HS-27A (cell line): ENCODE measurements around the gene SUN2.

Experiments
- DNase-seq: peaks from one replicate; pipeline ENCODE4 v3.0.0-alpha.2; 2012; ENCODE audit warnings: low read depth, missing footprints

Gene SUN2

GRCh38 chr22:38753948-38754750, 1.6 kb downstream of the SUN2 start:
- no peak for DNase-seq

DNA sequence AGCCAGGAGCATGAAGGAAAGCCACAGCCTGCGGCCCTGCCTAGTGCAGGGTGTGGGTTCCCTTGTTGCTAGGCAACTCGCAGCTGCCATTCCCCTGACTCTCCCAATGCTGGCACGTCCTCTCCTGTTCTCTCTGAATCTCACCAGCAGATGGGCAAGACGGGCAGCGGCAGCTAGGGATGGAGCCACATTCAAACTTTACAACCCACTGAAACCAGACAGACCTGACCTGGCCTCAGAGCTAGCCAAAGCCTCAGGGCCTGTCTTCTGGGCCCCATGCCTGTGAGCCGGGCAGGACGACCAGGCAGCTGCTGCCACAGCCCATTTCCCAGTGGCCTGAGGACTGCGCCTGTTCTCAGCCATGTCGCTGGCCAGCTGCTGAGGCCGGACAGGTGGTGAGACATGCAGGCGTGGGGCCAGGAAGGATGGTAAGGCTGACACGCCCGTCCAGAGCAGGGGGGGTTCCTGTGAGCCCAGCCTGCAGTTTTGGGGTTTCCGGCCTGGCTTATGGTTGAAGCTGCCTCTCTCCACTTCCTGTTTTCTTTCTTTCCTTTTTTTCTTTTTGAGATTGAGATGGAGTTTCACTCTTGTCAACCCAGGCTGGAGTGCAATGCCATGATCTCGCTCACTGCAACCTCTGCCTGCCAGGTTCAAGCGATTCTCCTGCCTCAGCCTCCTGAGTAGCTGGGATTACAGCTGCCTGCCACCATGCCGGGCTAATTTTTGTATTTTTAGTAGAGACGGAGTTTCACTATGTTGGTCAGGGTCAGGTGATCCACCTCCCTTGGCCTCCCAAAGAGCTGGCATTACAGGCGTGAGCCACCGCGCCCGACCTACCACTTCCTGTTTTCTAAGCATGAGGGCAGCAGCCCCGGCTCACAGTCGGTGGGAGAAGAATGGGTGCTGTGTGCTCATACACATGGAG, 4.1 kb downstream of the SUN2 start:
- DNase-seq: no peak

DNA sequence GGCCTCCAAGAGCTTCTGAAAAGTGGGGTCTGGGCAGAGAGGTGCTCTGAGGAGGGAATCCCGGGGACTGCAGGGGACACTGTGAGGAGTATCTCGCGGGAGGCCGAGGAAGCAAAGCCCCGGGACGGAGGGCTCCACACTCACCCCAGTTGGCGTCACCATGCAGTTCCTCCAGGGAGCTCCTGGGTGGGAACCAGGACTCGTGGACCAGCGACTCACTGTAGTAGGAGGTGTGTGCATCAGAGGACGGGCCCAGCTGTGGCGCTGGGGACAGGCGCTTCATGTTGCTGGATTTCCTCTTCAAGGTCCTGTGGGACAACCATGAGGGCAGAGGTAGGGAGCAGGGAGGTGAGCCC, 4.8 kb downstream of the SUN2 start:
- DNase-seq: no peak

GRCh38 chr22:38750638-38751037, 5.2 kb downstream of the SUN2 start:
- DNase-seq: no peak

DNA sequence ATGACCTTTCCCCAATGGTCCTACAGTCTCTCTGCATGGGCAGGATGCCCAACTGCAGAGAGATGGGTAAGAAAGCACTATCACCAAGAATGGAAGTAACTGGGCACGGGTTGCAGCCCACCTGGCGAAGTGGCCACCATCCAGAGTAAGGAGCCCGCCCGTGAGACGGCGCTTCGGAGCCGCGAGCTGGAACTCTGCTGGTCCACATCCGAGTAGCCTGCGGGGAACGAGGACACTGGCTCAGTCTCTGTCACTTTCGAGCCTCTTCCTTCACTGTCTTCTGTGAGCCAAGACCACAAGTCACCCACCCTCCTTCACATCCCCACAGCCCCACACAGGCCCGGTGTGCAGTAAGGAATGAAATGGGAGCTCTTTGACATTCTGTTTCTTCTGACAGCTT, 5.7 kb downstream of the SUN2 start:
- no peak for DNase-seq

GRCh38 chr22:38748487-38749136, 7.2 kb downstream of the SUN2 start:
- no peak for DNase-seq

DNA sequence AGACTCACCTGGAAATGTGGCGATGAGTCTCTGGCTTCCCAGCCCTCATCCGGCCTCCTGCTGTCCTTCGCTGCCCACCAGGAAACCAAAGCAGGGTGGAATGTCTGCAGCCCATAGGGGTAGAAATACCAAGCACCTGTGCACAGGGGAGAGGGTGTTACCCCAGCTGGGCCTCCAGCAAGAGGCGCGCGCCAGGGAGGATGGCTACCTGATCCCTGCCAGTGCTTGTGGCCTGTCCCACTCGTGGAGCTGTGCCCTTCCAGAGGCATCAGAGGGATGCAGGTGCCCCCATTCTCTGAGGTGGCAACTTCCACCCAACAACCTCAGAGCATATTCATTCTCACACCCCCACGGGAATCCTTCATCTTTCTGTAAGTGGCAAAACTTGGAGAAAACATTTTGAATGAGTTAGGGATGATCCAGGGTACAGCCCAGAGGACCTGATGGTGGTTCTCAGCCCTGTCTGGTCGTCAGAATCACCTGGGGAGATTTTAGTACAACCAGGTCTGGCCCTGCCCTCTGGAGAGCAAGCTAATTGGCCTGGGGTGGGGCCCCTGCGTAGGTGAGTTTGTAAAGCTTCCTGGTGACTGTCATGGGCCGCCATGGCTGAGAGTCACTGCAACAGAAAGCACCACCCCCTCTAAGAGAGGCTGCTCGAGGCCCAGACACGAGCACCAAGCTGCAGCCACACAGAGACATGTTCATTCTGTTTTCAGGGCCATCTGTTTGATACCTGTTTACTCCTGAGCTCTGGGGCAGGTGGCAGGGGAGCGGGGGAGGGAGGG, 9.9 kb downstream of the SUN2 start:
- no peak for DNase-seq

DNA sequence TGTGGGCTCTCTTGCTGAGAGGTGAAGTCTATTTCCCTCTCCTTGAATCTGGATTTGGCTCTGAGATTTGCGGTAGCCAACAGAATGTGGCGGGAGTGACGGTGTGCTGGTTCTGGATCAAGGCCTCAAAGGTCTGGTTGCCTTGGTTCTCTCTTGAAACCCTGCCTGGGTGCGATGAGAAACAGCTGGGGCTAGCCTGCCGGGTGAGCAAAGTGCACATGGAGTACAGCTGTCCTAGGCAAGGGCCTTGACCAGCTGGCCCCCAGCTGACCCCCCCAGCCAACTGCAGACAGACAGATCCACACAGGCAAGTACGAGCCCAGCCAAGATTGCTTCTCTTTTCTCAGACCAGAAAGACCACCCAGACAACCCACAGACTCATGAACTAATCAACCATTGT, 10.8 kb downstream of the SUN2 start:
- DNase-seq: no peak

GRCh38 chr22:38742176-38742942, 13.4 kb downstream of the SUN2 start:
- DNase-seq: no peak

- DNase-seq: no peak
These were observed 14.2 kb downstream of the SUN2 start for GRCh38 chr22:38741576-38741975.

DNA sequence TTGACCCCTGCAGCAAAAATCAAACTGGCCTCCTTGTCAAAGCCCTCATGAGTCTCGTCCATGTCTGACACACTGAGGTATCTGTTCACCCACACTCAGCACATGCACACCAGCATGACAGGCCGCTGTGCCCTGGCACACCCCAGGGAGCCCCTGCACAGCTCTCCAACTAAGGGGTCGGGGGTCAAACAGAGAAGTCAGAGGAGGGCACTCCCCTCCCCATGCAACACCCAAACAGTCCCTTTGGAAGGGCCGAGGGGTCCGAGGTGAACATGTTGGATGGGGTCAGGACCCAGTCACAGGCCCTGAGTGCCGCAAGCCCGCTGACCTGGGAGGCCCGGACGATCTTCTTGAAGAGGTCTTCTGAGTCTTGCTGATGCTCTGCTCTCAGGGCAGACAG, 14.6 kb downstream of the SUN2 start:
- no peak for DNase-seq

DNA sequence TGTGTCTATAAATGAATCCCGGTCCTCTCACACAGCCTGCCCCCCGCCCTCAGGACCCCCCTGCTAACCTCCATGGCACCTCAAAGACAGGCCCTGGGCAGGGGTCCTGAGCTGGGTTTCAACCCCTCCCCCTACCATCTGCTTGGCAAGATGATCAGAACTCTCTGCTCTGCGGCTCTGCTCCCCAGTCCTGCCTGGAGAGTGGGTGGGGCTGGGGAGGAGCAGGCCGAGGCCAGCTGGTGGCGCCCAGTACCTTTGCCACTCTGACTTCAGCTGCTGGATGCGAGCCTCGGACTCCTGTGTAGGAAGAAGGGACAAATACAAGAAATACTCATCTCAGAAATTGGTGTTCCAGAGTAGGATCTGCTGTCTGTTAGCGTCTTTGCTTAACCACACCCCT, 15.0 kb downstream of the SUN2 start:
- no peak for DNase-seq

DNA sequence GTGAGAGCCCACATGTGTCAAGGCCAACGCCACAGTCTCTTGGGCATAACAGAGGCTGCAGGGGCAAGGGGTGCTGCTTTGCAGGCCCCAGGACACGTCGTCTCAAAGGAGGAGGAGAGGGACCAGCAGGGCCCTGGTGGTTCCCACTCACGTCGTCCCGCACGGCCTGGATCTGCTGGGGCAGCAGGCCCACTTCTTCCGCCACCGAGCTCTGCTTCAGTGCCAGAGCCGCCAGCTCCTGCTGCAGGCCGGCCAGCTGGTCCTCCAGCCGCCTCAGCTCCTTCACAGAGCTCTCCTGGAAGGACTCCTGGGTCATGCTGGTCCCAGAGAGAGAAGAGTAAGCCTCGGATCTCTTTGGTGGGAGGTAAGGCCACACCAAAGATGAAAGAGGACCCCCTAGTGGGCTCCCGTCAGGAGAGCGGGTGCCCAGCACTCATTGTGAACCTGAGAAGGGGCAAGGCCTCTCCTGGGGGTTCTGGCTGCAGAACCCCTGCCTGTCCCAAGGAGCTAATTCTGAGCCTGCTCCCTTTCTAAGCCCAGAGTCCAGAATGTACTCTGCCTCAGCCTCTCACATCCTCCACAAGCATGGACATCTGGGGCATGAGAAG, 15.6 kb downstream of the SUN2 start:
- no peak for DNase-seq

DNA sequence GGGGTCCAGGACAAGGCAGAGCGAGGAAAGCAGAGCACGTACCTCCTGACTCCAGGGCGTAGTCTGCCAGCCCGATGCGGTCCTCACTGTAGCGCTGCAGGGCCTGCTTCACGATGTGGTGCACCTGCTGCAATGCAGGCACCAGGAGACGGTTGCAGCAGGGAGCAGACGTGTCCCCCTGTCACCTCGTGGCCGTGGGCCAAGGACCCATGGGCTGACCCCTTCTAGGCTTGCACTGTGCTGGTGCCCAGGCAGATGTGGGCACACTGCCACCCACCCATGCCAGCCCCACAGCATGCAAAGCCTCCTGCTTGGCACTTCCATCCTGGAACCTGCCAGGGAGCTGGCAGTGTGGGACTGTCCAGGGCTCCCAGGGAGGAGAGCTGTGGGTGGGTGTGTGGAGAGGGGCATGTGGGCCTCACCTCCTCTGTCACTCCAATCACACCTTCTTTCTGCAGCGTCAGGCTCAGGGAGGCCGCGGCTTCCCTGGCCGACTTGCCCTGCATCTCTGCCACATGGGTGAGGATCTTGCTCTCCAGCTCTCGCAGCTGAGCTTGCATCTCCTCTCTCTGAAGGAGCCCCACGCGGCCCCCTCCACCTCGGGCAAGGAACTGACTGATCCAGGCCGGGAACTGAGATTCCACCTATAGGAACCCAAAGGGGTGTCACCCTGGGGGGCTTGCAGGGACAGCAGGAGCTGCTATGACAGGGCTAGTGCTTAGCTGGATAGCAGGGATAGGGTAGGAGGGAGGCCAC, 16.3 kb downstream of the SUN2 start:
- DNase-seq: no peak

GRCh38 chr22:38738475-38739070, 17.2 kb downstream of the SUN2 start:
- no peak for DNase-seq

DNA sequence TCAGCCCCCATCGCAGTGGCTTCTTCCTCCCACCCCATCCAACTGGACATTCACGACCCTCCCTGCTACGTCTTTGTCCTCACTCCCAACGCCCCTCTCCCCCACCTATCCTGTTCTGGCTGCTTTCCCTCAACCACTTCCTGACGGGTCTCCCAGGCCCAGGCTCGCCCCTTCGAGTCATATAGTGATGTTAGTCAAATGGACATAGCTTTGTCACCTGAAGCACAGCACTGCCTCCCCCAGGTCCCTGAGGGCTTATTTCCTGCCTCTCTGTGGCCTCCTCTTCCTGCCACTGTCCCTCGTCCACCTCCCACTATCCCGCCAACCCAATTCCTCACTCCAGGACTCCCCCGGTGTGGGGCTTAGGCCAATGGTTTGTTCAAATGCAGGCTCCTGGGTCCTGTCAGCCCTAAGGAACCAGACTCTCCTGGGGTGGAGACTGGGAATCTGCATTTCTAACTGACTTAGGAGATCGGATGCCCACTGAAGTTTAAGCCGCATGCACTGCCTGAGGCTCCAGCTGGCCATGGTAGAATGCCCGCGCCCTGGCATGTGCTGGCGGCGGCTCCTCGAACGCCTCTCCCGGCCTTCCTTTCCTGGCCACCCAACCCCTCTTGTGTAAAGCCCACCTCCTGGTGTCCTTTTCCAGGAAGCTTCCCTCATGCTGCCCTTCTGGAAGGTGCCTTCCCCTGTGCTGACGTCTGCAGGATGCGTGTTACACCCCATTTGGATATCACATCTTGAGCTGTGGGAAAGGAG, 18.3 kb downstream of the SUN2 start:
- DNase-seq: no peak

DNA sequence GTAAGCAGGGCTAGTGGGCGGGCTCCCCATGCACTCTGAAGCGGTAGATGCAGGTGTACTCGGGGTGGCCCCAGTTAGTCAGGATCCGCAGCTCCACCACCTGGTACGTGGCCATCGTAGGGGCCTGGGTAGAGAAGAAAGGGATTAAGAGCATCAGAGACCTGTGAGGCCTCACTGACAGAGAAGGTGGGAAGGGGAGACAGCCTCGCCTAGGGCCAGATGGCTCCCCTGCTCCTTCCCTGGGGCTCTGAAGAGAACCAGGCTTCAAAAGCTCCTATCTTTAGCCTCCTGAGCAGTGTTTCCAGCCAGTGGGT, 19.6 kb downstream of the SUN2 start:
- DNase-seq: no peak

DNA sequence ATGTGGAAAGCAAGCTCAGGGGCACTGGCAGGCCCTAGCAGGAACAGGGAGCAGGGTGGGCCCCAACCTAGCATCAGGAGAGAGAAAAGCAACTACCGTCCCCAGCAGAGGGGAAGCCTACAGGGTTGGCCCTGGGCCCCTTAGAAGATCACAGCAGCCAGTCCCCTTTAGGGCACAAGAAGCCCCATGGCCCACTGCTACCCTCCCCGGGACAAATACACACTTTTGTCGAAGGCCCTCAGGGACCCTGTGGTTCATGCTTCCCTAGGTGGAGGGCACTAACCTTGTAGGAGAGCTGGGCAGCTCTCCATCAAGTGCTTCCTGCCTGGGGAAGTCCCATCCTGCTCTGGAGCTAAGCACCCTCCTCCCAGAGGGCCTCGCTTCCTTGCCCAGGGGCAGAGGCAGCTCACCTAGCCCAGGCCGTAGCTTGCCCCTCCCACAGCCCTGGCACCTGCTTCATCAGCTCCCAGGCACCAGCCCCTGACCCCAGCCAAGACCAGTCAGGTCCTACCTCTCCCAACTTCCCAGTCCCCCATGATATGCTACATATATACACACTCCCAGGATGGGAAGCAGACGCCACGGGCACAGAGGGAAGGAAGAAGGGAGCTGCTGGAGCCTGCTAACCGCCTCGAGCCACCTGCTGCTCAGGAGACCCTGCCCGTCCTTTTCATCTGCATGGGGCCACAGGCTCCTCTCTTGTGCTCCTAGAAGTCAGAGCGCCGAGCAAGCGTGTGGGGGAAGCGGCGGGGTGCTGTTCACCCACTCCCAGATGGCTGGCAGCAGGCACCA, 20.1 kb downstream of the SUN2 start:
- no peak for DNase-seq
